C1 segment of cervical spinal cord (tissue), 14 donors: ENCODE measurements around the gene PTPN9.
"Not testable (repeated sequence)": the region's sequence is repeated elsewhere in the genome, so short reads cannot be mapped to it uniquely, and the experiment has no call there.

ENCODE experiments used
- DNase-seq, 14 donors: peaks; one replicate each; lab custom pipeline; 2025; lab: John Stamatoyannopoulos, UW

PTPN9 gene

GRCh38 chr15:75532413-75533250, 46.5 kb downstream of the PTPN9 start:
- peak in 3 of 14 donors; percentile 0 to 10 (median 2) for DNase-seq

- DNase-seq, result peak in 10 of 14 donors; percentile 1 to 35 (median 6)
Measured at GRCh38 chr15:75531041-75531450, 48.1 kb downstream of the PTPN9 start.

GRCh38 chr15:75530169-75530568, 48.9 kb downstream of the PTPN9 start:
- no peak for DNase-seq

GRCh38 chr15:75525756-75526155, 53.4 kb downstream of the PTPN9 start:
- not testable (repeated sequence) for DNase-seq

GRCh38 chr15:75523011-75523410, 56.1 kb downstream of the PTPN9 start:
- DNase-seq, result no peak

GRCh38 chr15:75517233-75517632, 61.9 kb downstream of the PTPN9 start:
- no peak for DNase-seq

GRCh38 chr15:75508840-75509532, 70.1 kb downstream of the PTPN9 start:
- DNase-seq, result no peak

GRCh38 chr15:75502360-75502759, 76.8 kb downstream of the PTPN9 start:
- DNase-seq, result no peak

GRCh38 chr15:75493732-75494131, 85.4 kb downstream of the PTPN9 start:
- DNase-seq, result no peak

- DNase-seq, result no peak
Measured at GRCh38 chr15:75483961-75484360, 95.2 kb downstream of the PTPN9 start.

- DNase-seq, result not testable (repeated sequence)
Measured at GRCh38 chr15:75483556-75483955, 95.6 kb downstream of the PTPN9 start.

- DNase-seq, result no peak
Measured at GRCh38 chr15:75483106-75483505, 96.0 kb downstream of the PTPN9 start.

GRCh38 chr15:75480463-75480862, 98.7 kb downstream of the PTPN9 start:
- DNase-seq, result not testable (repeated sequence)

- DNase-seq, result no peak
Measured at GRCh38 chr15:75479670-75480069, 99.4 kb downstream of the PTPN9 start.

GRCh38 chr15:75477094-75477493, 102.0 kb downstream of the PTPN9 start:
- DNase-seq, result not testable (repeated sequence)

- DNase-seq, result no peak
Measured at GRCh38 chr15:75468913-75469598, 110.1 kb downstream of the PTPN9 start.

- DNase-seq, result no peak
Measured at GRCh38 chr15:75460646-75461045, 118.5 kb downstream of the PTPN9 start.

- no peak for DNase-seq
Measured at GRCh38 chr15:75459581-75459980, 119.5 kb downstream of the PTPN9 start.

GRCh38 chr15:75456710-75457109, 122.4 kb downstream of the PTPN9 start:
- no peak for DNase-seq

GRCh38 chr15:75455982-75456531, 123.1 kb downstream of the PTPN9 start:
- peak in 2 of 14 donors; percentile 55 to 77 for DNase-seq

- DNase-seq, result peak; percentile 13 to 84 (median 76)
Measured at GRCh38 chr15:75455424-75455981, 123.6 kb downstream of the PTPN9 start.
